HG03565 (cell line): Measurements from ENCODE around the gene JAM2.
"Not testable (repeated sequence)": the region's sequence is repeated elsewhere in the genome, so short reads cannot be mapped to it uniquely, and the experiment has no call there.

Source experiments
- ATAC-seq: cut with Tn5 transposase; IDR thresholded peaks from one replicate; pipeline ENCODE4 v1.9.1; 2021; ENCODE audit warnings: mild to moderate bottlenecking, moderate library complexity; ENCODE audit not compliant: unreplicated experiment

JAM2 gene

GRCh38 chr21:25643486-25643885, 4.4 kb downstream of the JAM2 start:
- no peak for ATAC-seq

GRCh38 chr21:25646474-25646873, 7.4 kb downstream of the JAM2 start:
- no peak for ATAC-seq

GRCh38 chr21:25647647-25648046, 8.6 kb downstream of the JAM2 start:
- no peak for ATAC-seq

GRCh38 chr21:25649146-25649545, 10.1 kb downstream of the JAM2 start:
- no peak for ATAC-seq

- no peak for ATAC-seq
These were observed 17.4 kb downstream of the JAM2 start for GRCh38 chr21:25656412-25656811.

GRCh38 chr21:25657140-25657539, 18.1 kb downstream of the JAM2 start:
- ATAC-seq = no peak

GRCh38 chr21:25658427-25659035, 19.5 kb downstream of the JAM2 start:
- no peak for ATAC-seq

GRCh38 chr21:25660233-25660632, 21.2 kb downstream of the JAM2 start:
- no peak for ATAC-seq

GRCh38 chr21:25664491-25664931, 25.5 kb downstream of the JAM2 start:
- ATAC-seq = no peak

- ATAC-seq = no peak
These were observed 31.7 kb downstream of the JAM2 start for GRCh38 chr21:25670726-25671125.

GRCh38 chr21:25676451-25676850, 37.4 kb downstream of the JAM2 start:
- no peak for ATAC-seq

- ATAC-seq = no peak
These were observed 43.3 kb downstream of the JAM2 start for GRCh38 chr21:25682382-25682781.

- ATAC-seq = no peak
These were observed 48.7 kb downstream of the JAM2 start for GRCh38 chr21:25687787-25688186.

- no peak for ATAC-seq
These were observed 49.5 kb downstream of the JAM2 start for GRCh38 chr21:25688275-25689155.

- ATAC-seq = no peak
These were observed 50.2 kb downstream of the JAM2 start for GRCh38 chr21:25689226-25689625.

GRCh38 chr21:25691976-25692375, 52.9 kb downstream of the JAM2 start:
- ATAC-seq = no peak

- ATAC-seq = not testable (repeated sequence)
These were observed 56.4 kb downstream of the JAM2 start for GRCh38 chr21:25695461-25695860.

- no peak for ATAC-seq
These were observed 61.7 kb downstream of the JAM2 start for GRCh38 chr21:25700741-25701140.

GRCh38 chr21:25701529-25701928, 62.5 kb downstream of the JAM2 start:
- no peak for ATAC-seq

- no peak for ATAC-seq
These were observed 69.5 kb downstream of the JAM2 start for GRCh38 chr21:25708467-25709065.

- no peak for ATAC-seq
These were observed 70.7 kb downstream of the JAM2 start for GRCh38 chr21:25709684-25710265.

GRCh38 chr21:25710550-25710949, 71.5 kb downstream of the JAM2 start:
- ATAC-seq = no peak
